OCI-LY1 (cell line): ENCODE data around the gene CRPPA.

Source experiments
- H2AFZ ChIP-seq: fragments of 200-600 bp; sonication (generic), shearing (Covaris generic); 2 replicates; pipeline ENCODE4 v1.6.0; 2014; ENCODE audit warnings: antibody characterized with exemption, mild to moderate bottlenecking, low read length
- H3F3A ChIP-seq: fragments of 200-600 bp; sonication (generic), shearing (Covaris generic); 2 replicates; pipeline ENCODE4 v1.6.0; 2014; ENCODE audit warnings: mild to moderate bottlenecking, antibody characterized with exemption, low read length, moderate library complexity; ENCODE audit not compliant: insufficient read depth
- H3K27ac ChIP-seq: fragments of 200-600 bp; sonication (generic); 2 replicates; pipeline ENCODE4 v1.5.1; 2014; ENCODE audit warnings: low read length, mixed run types, mild to moderate bottlenecking, low read depth; ENCODE audit not compliant: poor library complexity, severe bottlenecking
- H3K27me3 ChIP-seq: fragments of 200-600 bp; sonication (generic); 2 replicates; pipeline ENCODE4 v1.6.0; 2014; ENCODE audit warnings: antibody characterized with exemption, mild to moderate bottlenecking, low read length, moderate library complexity; ENCODE audit not compliant: insufficient read depth
- H3K36me3 ChIP-seq: fragments of 200-600 bp; sonication (generic); 2 replicates; pipeline ENCODE4 v1.6.1; 2014; ENCODE audit warnings: mild to moderate bottlenecking, antibody characterized with exemption, low read length, moderate library complexity, mixed read lengths; ENCODE audit not compliant: insufficient read depth
- H3K4me1 ChIP-seq: fragments of 200-600 bp; sonication (generic); 2 replicates; pipeline ENCODE4 v1.5.1; 2014; ENCODE audit warnings: mild to moderate bottlenecking, low read length, moderate library complexity; ENCODE audit not compliant: insufficient read depth, severe bottlenecking
- H3K4me2 ChIP-seq: fragments of 200-600 bp; sonication (generic), shearing (Covaris generic); 2 replicates; pipeline ENCODE4 v1.6.1; 2014; ENCODE audit warnings: low read length
- H3K4me3 ChIP-seq: fragments of 200-600 bp; sonication (generic); 2 replicates; pipeline ENCODE4 v1.5.1; 2014; ENCODE audit warnings: low read length, low read depth, mild to moderate bottlenecking, mixed read lengths; ENCODE audit not compliant: poor library complexity, severe bottlenecking
- H3K79me2 ChIP-seq: fragments of 200-600 bp; shearing (Covaris generic); 2 replicates; pipeline ENCODE4 v1.6.1; 2016; ENCODE audit warnings: mixed run types, low read length, mixed read lengths; ENCODE audit not compliant: insufficient read depth
- H3K9ac ChIP-seq: fragments of 200-600 bp; sonication (generic), shearing (Covaris generic); 2 replicates; pipeline ENCODE4 v1.6.1; 2014; ENCODE audit warnings: mild to moderate bottlenecking, low read length, mixed read lengths
- H3K9me2 ChIP-seq: fragments of 200-600 bp; sonication (generic), shearing (Covaris generic); 2 replicates; pipeline ENCODE4 v1.6.1; 2014; ENCODE audit warnings: low read depth, mild to moderate bottlenecking, low read length, mixed read lengths
- H3K9me3 ChIP-seq: fragments of 200-600 bp; shearing (Covaris generic); 2 replicates; pipeline ENCODE4 v1.6.1; 2014; ENCODE audit warnings: low read length, mixed read lengths
- H4K20me1 ChIP-seq: fragments of 200-600 bp; sonication (generic), shearing (Covaris generic); 2 replicates; pipeline ENCODE4 v1.6.0; 2016; ENCODE audit warnings: mild to moderate bottlenecking, low read length; ENCODE audit not compliant: insufficient read depth
- CTCF ChIP-seq: fragments of 200-600 bp; sonication (generic), shearing (Covaris generic); IDR thresholded peaks from 2 replicates; pipeline ENCODE4 v1.5.1; 2017; ENCODE audit warnings: mild to moderate bottlenecking, antibody characterized with exemption, low read length, moderate library complexity, mixed read lengths
- EZH2 ChIP-seq: fragments of 200-600 bp; sonication (generic), shearing (Covaris generic); IDR thresholded peaks from 2 replicates; pipeline ENCODE4 v1.8.0; 2017; ENCODE audit warnings: borderline replicate concordance, mixed run types, mild to moderate bottlenecking, antibody characterized with exemption, low read length, moderate library complexity, mixed read lengths

The CRPPA gene

GRCh38 chr7:16399265-16399831, 22.0 kb downstream of the CRPPA start:
- H3K4me1 ChIP-seq, result no peaks in the 10 kb centered on the region
- no peaks in the 10 kb centered on the region for H3K36me3 ChIP-seq
- H2AFZ ChIP-seq, result no peak overlapping the region
- peaks cover 28% of the 10 kb centered on the region for H3F3A ChIP-seq
- no peak overlapping the region for H3K4me2 ChIP-seq
- no peak overlapping the region for H3K27ac ChIP-seq
- TF ChIP-seq CTCF (no peak), EZH2 (no peak)
- H4K20me1 ChIP-seq, result no peaks in the 10 kb centered on the region
- H3K79me2 ChIP-seq, result no peaks in the 10 kb centered on the region
- no peak overlapping the region for H3K9ac ChIP-seq
- no peaks in the 10 kb centered on the region for H3K9me2 ChIP-seq
- peaks cover 46% of the 10 kb centered on the region for H3K9me3 ChIP-seq
- H3K4me3 ChIP-seq, result no peak overlapping the region
- H3K27me3 ChIP-seq, result no peaks in the 10 kb centered on the region

- no peak overlapping the region for H3K4me3 ChIP-seq
- no peak overlapping the region for H3K27ac ChIP-seq
- TF ChIP-seq CTCF (no peak), EZH2 (no peak)
Observed at GRCh38 chr7:16398146-16399017, 23.0 kb downstream of the CRPPA start.

GRCh38 chr7:16397501-16398145, 23.7 kb downstream of the CRPPA start:
- Histone ChIP-seq H3K36me3 (no peaks in the 10 kb centered on the region), H3K9me2 (no peaks in the 10 kb centered on the region), H2AFZ (no peak overlapping the region), H3K4me2 (no peak overlapping the region), H3K9ac (no peak overlapping the region), H3F3A (peaks cover 28% of the 10 kb centered on the region), H3K4me1 (no peaks in the 10 kb centered on the region), H3K9me3 (peaks cover 45% of the 10 kb centered on the region), H4K20me1 (no peaks in the 10 kb centered on the region), H3K27ac (no peak overlapping the region), H3K27me3 (no peaks in the 10 kb centered on the region), H3K4me3 (no peak overlapping the region), H3K79me2 (no peaks in the 10 kb centered on the region)
- TF ChIP-seq EZH2, result no peak
- no peak for TF ChIP-seq CTCF

More at GRCh38 chr7:16398146-16399017, 23.0 kb downstream of the CRPPA start:
- H3K79me2 ChIP-seq, result no peaks in the 10 kb centered on the region
- H3K9ac ChIP-seq, result no peak overlapping the region
- peaks cover 28% of the 10 kb centered on the region for H3F3A ChIP-seq
- no peaks in the 10 kb centered on the region for H4K20me1 ChIP-seq
- H3K4me2 ChIP-seq, result no peak overlapping the region
- H2AFZ ChIP-seq, result no peak overlapping the region
- H3K9me2 ChIP-seq, result no peaks in the 10 kb centered on the region
- H3K4me1 ChIP-seq, result no peaks in the 10 kb centered on the region
- H3K36me3 ChIP-seq, result no peaks in the 10 kb centered on the region
- peaks cover 47% of the 10 kb centered on the region for H3K9me3 ChIP-seq
- H3K27me3 ChIP-seq, result no peaks in the 10 kb centered on the region
